ENCODE measurements around the gene CDCA3. TPM values are rescaled to one million over a fixed set of nuclear protein-coding genes. Genes with fewer than 3 reads are reported as not detected.

The CDCA3 gene
- total and polyA plus RNA-seq, 2 of the 13 experiments (the other 11 are each of a cell fraction or from before 2014, with no cell fraction given), result 32.7 to 56.5 TPM

- DNase-seq (ENCODE audit: low spot score) (no peak), FAIRE-seq (no peak), ATAC-seq (peak; percentile 21)
- peak overlapping the region; percentile 84 for H3K4me2 ChIP-seq (ENCODE audit: low read depth, low read length)
- intact Hi-C loops (cut with micrococcal nuclease; ENCODE audit: unreplicated experiment), result loop anchor here (1.0 kb wide), 2 partner anchors 18 to 22 kb away; partner anchors contain the start of gene SPSB2
- no peaks in the 10 kb centered on the region for H3K79me2 ChIP-seq (ENCODE audit: insufficient read depth, low read length)
- ChIA-PET CTCF (ENCODE audit: low intra/inter-chr PET ratio, low total read pairs) (interaction anchor here (1.6 to 2.5 kb wide), 2 partner anchors 19 to 22 kb away, joined by 7 to 24 read pairs; partner anchors contain the start of gene SPSB2), POLR2A (interaction anchor here (0.6 to 4.4 kb wide), 22 partner anchors 8 to 217 kb away, joined by 3 to 73 read pairs (median 8); partner anchors contain the start of genes C12orf57, CDCA3, COPS7A and ENO2)
- H4K20me1 ChIP-seq (ENCODE audit: insufficient read depth, low read length), result no peaks in the 10 kb centered on the region
- peak overlapping the region; percentile 86 for H3K9ac ChIP-seq (ENCODE audit: insufficient read depth, low read depth, low read length)
- H3K27me3 ChIP-seq (ENCODE audit: control insufficient read depth in 1 of 2, insufficient read depth in 2 of 2, low read length in 2 of 2), result no peaks in the 10 kb centered on the region; a peak in 1 of 5 replicates
- BruUV-seq (replicated peaks), result TSS peak; percentile 84
- H2AFZ ChIP-seq (ENCODE audit: low read length), result peak overlapping the region; percentile 49
- H3K27ac ChIP-seq (ENCODE audit: extremely low read length, insufficient read depth, low read length), result peak overlapping the region; percentile 88
- H3K4me1 ChIP-seq (ENCODE audit: insufficient read depth, low read length), result peaks cover 51% of the 10 kb centered on the region
- no peaks in the 10 kb centered on the region for H3K9me3 ChIP-seq (ENCODE audit: low read length)
- 70% methylated on average over 5 of the region's 5 CpGs for WGBS (ENCODE audit: low lambda C conversion rate)
- H3K4me3 ChIP-seq (replicated peaks in 1 of 3; ENCODE audit: insufficient read depth in 1 of 3, low read depth in 2 of 3, low read length in 3 of 3), result peak overlapping the region; percentile 50 to 79 (median 65)
- in situ Hi-C loops (cut with HindIII; ENCODE audit: extremely low pct_ligation_motif_present, low pct_unique_long_range_greater_than_20kb), result no loop called here
- no peaks in the 10 kb centered on the region for H3K36me3 ChIP-seq (replicated peaks in 1 of 2; ENCODE audit: control insufficient read depth in 1 of 2, insufficient read depth in 2 of 2, low read length in 2 of 2)
- TF ChIP-seq, protein P1, sequence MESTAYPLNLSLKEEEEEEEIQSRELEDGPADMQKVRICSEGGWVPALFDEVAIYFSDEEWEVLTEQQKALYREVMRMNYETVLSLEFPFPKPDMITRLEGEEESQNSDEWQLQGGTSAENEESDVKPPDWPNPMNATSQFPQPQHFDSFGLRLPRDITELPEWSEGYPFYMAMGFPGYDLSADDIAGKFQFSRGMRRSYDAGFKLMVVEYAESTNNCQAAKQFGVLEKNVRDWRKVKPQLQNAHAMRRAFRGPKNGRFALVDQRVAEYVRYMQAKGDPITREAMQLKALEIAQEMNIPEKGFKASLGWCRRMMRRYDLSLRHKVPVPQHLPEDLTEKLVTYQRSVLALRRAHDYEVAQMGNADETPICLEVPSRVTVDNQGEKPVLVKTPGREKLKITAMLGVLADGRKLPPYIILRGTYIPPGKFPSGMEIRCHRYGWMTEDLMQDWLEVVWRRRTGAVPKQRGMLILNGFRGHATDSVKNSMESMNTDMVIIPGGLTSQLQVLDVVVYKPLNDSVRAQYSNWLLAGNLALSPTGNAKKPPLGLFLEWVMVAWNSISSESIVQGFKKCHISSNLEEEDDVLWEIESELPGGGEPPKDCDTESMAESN (CRISPR knock-in tag; conservative IDR thresholded peaks at IDR 0.05), result no peak
- TF ChIP-seq ZNF891 (CRISPR knock-in tag; IDR thresholded peaks at IDR 0.05) (no peak), ZBTB21 (CRISPR knock-in tag; IDR thresholded peaks at IDR 0.05) (no peak), GABPA (IDR thresholded peaks at IDR 0.05; ENCODE audit: low read depth, low read length) (no peak), GABPA (CRISPR knock-in tag; IDR thresholded peaks at IDR 0.05; ENCODE audit: low read depth) (no peak), ZNF652 (CRISPR knock-in tag; IDR thresholded peaks at IDR 0.05; ENCODE audit: borderline replicate concordance, low read depth) (no peak), ATF7-NPFF (CRISPR knock-in tag; IDR thresholded peaks at IDR 0.05; ENCODE audit: low read depth) (no peak), ZNF562 (CRISPR knock-in tag; IDR thresholded peaks at IDR 0.05; ENCODE audit: borderline replicate concordance) (no peak), ZNF383 (CRISPR knock-in tag; IDR thresholded peaks at IDR 0.05; ENCODE audit: borderline replicate concordance) (no peak), PCBP1 (IDR thresholded peaks at IDR 0.05; ENCODE audit: borderline replicate concordance, low read depth, low read length) (no peak), CSRNP1 (CRISPR knock-in tag; IDR thresholded peaks at IDR 0.05) (no peak), TBP (CRISPR knock-in tag; IDR thresholded peaks at IDR 0.05) (no peak), MBD4 (IDR thresholded peaks at IDR 0.05; ENCODE audit: borderline replicate concordance, low read length) (no peak), THAP9 (CRISPR knock-in tag; IDR thresholded peaks at IDR 0.05; ENCODE audit: borderline replicate concordance) (no peak), MXD4 (CRISPR knock-in tag; IDR thresholded peaks at IDR 0.05) (no peak)
- TF ChIP-seq, protein P2, sequence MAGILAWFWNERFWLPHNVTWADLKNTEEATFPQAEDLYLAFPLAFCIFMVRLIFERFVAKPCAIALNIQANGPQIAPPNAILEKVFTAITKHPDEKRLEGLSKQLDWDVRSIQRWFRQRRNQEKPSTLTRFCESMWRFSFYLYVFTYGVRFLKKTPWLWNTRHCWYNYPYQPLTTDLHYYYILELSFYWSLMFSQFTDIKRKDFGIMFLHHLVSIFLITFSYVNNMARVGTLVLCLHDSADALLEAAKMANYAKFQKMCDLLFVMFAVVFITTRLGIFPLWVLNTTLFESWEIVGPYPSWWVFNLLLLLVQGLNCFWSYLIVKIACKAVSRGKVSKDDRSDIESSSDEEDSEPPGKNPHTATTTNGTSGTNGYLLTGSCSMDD (CRISPR knock-in tag; IDR thresholded peaks at IDR 0.05), result no peak
- TF ChIP-seq, protein P3, sequence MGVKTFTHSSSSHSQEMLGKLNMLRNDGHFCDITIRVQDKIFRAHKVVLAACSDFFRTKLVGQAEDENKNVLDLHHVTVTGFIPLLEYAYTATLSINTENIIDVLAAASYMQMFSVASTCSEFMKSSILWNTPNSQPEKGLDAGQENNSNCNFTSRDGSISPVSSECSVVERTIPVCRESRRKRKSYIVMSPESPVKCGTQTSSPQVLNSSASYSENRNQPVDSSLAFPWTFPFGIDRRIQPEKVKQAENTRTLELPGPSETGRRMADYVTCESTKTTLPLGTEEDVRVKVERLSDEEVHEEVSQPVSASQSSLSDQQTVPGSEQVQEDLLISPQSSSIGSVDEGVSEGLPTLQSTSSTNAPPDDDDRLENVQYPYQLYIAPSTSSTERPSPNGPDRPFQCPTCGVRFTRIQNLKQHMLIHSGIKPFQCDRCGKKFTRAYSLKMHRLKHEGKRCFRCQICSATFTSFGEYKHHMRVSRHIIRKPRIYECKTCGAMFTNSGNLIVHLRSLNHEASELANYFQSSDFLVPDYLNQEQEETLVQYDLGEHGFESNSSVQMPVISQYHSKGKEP (CRISPR knock-in tag; IDR thresholded peaks at IDR 0.05), result no peak
Observed at GRCh38 chr12:6891646-6892001, 40.5 kb upstream of the CDCA3 start.

Measured in HepG2 (cell line).